DLD1 (cell line): Measurements from ENCODE around the gene GLCE.
"Not testable (repeated sequence)": the region's sequence is repeated elsewhere in the genome, so short reads cannot be mapped to it uniquely, and the experiment has no call there.

Experiments used
- in situ Hi-C: cut with HindIII; loops from 2 replicates; pipeline ENCODE4 v1.10.0; 2017; ENCODE audit warnings: low sequenced_read_pairs

GLCE gene

DNA sequence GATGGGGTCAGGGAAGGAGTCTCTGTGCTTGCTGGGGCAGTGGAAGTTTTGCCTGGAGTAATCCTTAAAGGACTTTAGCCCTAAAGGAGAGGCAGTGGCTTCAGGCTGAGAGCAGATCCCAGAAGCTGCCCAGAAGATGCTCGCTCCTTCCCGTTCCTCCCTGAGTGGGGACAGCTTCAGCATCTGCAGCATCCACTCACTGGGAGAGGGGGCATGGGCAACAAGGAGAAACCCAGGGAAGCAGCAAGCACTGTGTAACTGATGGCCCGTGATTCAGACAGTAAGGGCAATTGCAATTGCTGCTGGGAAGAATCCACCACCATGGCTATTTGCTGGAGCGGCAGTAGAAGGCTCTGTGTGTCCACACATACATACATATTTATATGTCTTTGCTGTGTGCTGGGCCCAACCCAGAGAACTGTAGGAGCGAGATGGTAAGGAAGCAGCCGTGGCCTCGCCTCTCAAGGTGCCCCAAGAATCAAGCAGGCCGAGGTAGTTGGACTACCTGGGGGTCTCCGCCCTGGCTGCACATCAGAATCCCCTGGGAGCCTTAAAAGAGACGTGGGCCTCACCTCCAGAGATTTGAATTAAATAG is 132.5 kb downstream of the GLCE start:
- in situ Hi-C loops = no loop called here

DNA sequence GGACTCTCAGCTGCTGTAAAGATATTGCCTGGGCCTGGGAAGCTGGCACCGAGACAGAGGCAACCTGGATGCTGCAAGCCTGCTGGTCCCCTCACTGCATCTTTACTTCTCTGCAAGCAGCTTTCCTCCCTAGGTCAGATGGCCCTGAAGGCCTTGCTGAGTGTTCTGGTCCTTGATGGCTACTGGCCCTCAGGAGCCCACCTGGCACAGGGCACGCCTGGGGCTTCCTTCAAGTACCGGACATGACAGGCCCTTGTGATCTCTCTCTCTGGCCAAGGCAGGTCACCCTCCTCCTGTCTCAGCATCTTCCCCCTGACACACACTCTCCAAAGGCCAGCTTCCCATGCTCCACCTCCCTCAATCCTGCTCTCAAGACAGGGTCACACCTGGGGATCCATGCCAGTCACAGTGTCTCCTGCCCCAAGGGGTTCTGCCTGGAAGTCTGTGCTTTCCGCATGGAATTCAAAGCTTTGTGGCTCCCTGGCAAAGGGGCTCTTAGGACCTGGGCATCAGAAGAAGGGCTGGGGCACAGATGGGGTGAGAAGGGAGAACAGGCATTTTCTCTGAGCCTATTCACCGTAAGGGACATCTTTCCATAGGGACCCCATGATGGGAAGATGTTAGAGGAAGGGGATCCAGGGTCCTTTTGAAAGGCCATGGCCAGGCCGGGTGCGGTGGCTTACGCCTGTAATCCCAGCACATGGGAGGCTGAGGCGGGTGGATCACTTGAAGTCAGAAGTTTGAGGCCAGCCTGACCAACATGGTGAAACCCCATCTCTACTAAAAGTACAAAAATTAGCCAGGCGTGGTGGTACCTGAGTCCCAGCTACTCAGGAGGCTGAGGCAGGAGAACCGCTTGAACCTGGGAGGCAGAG is 133.5 kb downstream of the GLCE start:
- in situ Hi-C loops = no loop called here

DNA sequence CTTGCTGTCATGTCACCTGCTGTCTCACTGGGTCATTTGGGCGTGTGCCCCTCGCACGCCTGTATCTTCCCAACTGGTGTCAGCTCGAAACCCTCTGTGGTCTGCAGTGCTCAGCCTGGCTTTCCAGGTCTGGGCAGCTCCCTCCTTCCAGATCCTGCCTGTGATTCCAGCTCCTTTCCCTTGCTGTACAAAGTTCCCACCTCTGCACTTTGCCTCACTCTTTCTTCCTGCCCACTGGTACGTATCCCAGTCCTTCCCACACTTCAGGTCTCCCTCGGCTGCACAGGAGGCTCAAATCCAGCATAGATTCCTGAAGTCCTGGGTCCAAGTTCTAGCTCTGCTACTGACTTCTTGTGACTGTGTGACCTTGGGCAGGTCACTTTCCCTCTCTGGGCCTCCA is 136.2 kb downstream of the GLCE start:
- in situ Hi-C loops = no loop called here

DNA sequence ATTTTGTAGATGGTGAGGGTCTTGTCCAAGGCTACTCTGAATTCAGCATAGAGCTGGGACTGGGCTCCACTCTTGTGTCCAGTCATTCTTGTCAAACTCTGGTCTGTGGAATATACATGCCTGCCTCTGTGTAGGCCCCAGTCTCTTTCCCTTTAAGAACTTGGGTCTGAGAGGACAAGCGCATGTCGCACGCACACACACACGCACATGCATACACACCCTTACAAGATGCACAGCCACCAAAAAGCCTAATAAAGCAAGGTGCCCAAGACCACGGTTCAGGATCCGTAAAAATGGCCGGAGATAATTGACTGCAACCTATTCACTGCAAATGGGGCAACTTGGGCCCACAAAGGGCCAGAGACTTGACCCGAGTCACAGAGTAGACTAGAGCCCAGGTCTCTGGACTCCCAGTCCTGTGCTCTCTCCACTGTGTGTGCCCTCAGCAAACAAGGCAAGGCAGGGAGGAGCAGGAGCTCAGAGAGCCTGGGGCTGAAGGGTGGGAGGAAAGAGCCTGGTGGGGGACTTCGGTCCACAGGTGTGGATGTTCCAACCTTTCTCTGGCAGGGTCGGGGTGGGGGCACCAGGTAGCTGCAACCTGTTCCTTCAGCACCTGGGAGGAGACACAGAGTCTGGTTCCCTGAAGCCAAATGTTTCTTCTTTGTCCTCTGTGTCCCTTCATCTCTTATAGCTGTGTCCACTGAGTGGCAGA is 137.4 kb downstream of the GLCE start:
- in situ Hi-C loops = no loop called here

DNA sequence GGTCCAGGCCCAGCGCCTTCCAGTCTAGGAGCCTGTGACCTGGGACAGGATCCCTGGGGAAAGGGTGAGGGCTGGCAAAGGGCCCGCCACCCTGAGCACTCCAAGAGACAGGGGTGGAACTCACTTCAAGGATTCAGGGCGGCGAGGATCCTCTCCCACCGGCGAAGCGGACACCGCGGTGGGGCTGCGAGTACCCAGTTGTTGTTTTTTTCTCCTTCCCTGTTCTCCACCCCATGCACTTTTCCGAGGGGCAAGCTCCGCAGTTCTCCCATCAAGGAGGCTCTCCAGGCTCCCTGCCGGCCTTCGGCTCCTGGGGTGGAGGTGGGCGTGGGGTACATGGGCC is 137.9 kb downstream of the GLCE start:
- in situ Hi-C loops = no loop called here

DNA sequence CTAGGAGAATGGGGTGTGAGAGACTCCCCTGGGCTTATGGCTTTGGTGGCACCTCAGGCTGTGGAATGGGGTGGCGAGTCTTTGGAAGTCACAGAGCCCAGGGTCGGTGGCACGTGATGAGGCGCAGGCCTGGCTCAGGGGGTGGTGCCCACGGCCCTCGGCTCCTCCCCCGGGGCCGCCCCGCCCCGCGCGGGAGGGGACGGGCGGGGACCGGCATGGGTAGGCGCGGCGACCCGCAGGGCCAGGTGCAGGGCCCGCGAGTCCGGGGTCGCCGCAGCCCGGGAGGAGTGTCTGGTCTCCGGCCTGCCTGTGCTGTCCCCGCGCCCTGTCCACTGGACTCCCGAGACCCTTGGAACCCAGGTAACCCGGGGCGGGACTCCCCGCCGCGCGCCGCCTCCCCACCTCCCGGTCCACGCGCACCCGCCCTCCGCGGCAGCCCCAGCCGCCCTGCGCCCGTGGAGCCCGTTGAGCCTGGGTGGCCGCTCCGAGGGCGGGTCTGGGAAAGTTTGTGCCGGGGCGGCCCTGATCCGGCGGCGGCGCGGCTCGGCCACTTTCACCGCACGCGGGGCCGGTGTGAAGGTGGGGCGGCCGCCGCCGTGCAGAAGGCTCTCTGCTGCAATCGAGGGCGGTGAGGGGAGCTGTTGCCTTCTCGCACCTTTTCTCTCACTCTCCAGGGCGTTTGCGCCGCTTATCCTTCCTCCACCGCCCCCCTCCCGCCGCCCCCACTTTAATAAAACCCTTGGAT is 138.4 kb downstream of the GLCE start, which contains the start of gene PAQR5:
TSS of gene PAQR5 (plus strand) at position 216 of the 745 bp plus-strand sequence. CDS start 61,169 bp downstream, outside the sequence.
- in situ Hi-C loops = no loop called here

DNA sequence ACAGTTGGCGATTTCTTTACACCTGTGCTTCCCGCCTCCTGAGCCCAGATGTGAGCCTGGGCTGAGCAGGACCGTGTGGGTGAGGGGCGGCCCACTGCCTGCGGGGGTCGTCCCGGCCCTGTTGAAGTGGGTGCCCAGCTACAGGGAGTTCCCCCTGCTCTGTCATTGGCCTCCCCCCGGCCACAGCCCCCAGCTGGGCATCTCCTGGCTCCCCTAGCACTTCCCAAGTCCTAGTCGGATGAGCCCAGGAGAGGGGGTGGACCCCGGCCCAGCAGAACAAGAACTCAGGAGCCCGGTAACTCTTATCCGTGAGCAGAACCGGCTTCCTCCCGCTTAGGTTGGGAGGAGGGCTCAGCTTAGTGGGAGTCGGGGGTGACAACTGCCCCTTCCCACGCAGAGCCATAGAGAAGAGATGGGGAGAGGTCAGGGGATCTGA is 139.0 kb downstream of the GLCE start:
- in situ Hi-C loops = no loop called here

DNA sequence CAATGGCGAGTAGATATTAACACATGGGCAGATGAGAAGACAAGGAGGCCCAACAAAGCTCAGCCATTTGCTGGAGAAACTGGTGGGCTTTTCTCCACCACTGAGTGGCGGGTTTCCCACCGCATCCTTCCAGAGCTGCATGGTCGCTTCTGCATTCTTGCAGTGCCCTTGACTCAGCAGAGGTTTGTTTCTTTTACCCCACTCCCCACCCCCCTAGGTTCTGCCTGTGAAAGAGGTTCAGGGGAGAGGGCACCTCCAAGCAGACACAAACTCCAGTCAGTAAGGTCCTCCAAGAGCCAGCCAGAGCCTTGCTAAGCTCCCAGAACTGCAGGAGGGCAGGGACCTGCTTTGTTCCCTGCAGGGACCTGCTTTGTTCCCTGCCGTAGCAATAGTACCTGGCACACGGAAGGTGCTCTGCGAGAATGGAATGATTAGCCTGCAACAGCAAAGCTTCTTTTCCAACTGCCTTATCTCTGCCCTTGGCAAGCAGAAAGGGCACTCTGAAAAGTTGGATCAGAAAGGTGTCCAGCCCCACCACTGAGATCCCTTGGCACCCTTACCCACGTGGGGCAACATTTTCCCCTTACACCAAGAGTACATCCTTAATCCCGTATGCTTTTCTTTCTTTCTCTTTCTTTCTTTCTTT is 139.6 kb downstream of the GLCE start:
- in situ Hi-C loops = no loop called here

DNA sequence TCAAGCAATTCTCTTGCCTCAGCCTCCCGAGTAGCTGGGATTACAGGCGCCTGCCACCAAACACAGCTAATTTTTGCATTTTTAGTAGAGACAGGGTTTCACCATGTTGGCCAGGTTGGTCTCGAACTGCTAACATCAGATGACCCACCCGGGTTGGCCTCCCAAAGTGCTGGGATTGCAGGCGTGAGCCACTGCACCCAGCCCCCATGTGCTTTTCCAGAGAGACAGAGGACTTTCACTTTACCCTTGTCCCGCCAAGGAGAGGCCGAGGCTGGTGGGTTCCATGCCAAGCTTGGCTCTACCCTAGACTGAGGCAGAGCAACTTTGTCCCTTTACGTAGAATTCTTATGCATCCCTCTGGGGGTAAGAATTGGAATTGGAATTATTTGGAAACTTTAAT is 140.7 kb downstream of the GLCE start:
- in situ Hi-C loops = not testable (repeated sequence)

DNA sequence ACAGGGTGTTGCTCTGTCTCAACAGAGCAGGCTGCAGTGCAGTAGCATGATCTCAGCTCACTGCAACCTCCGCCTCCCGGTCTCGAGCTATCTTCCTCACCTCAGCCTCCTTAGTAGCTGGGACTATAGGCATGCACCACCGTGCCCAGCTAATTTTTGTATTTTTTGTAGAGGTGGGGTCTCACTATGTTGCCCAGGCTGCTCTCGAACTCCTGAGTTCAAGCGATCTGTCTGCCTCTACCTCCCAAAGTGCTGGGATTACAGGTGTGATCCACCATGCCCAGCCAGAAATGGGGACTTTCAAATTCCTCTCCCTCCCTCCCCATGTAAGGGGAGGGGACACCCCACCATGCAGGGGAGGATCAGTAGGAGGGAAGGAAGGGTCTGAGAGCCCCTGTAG is 141.7 kb downstream of the GLCE start:
- in situ Hi-C loops = not testable (repeated sequence)

DNA sequence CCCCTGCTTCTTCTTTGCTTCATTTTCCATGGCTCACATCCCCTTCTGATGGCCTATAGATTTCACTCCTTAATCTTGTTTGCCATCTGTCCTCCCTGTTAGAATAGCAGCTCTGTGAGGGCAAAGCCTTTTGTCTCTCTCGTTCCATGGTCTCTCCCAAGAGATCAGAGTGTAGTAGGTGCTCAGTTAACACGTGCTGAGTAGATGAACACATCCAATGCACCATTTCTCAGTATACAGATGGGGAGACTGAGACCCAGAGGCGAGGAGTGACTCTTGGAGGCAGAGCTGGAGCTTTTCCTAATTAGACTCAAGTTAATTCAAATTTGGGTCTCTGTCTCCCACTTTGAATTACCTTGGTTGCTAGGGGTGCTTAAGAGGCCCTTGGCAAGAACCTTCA is 142.5 kb downstream of the GLCE start:
- in situ Hi-C loops = no loop called here

DNA sequence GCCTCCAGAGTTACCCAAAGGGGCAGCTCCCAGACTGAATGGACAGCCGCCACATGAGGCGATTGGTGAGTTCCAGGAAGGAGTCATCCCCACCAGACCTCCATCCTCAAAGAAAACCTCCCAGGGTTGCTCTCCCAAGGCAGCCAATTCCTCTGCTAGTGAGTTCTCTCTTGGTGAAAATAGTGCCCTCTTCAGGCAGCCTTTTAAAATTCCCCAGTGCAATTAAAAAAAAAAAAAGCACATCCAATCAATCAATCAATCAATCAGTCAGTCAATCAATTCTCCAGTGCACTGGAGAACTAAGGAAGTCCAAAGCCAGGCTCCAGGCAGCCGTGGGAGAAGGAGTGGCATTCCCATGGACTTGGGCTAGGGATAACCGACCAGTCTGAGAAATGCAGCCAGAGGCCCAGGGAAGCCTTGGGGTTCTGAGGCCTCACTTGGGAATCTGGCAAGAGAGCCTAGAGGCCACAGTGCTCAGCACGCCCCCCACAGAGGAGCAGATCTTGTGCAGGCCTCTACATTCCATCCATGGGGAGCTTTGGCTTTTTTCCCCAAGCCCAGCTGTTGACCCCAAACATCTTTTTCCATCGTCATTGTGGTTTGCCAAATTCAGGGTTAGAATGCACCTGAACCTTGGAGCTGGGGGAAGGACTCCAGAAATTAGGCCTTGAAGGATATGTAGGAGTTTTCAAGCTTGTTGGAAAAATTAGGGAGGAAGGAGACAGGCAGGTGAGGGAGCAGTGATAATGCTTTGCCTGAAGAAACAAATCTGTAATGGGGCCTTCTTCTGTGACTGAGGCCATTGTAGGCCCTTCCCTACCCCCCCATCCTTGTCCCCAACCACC is 143.1 kb downstream of the GLCE start:
- in situ Hi-C loops = no loop called here

DNA sequence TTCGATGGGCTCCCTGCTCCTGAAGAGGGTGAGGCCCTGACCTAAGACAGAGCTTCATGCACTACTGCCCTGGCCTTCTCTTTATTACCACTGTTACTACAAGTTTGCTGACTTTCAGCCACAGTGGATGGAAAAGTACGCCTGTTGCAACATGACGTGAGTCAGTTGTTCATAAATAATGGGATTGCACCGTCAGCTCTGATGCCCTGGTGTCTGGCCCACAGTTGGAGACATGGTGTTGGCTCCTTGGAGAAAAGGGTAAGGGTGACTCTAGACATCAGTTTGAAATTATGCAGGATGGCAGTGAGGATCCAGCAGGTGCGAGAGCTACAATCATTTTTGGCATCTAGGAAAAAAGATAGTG is 143.7 kb downstream of the GLCE start:
- in situ Hi-C loops = no loop called here

DNA sequence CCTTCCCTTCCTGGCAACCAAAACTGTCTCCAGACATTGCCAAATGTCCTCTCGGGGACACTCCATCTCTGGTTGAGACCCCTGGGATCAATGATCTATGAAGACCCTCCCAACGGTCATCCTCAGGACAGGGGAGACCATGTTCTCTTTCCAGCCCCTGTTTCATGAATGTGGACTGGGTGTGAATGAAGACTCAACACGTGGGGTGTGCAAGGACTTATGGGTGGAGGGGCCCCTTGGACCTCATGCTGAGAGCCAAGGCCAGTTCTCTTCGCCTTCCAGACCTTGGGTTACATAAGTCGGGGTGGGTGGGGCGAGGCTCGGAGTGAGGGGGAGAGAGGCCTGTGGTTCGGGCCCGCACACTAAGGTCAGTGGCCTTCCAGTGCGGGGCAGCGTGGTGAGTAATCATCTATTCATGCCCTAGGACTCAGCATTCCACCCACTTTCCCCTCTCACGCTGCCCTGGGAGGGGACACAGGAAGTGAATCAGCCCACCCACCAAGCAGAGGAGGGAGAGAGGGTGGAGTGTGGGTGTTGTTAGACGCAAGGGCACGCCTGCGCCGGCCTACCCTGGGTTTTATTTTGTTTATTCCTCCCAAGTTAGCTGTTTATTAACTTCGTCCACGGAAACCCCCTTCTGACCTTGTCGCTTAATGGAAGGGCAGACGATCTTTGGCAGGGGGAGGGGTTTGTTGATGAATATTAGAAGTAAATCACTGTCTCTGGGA is 144.9 kb downstream of the GLCE start:
- in situ Hi-C loops = no loop called here

DNA sequence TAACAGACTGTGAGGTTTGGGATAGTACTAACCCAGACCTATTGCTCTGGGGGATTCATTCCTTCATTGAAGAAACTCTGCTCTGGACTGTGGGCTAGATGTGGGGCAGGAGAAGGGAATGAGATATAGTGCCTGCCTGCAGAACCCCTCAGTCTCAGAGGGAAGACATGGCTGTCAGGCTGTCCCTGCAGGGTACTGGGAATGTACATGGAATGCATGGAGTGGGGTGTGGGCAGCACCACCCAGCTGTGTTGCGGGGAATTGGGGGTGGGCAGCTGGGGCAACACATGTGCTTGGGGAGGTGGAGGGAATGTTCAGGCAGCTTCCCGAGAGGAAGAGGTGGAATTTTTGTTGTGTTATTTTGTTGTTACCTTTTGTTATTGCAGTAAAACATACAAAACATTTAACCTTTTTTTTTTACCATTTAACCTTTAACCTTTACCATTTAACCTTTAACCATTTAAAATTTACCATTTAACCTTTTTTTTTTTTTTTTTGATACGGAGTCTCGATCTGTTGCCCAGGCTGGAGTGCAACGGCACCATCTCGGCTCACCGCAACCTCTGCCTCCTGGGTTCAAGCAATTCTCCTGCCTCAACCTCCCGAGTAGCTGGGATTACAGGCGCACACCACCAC is 145.6 kb downstream of the GLCE start:
- in situ Hi-C loops = no loop called here

DNA sequence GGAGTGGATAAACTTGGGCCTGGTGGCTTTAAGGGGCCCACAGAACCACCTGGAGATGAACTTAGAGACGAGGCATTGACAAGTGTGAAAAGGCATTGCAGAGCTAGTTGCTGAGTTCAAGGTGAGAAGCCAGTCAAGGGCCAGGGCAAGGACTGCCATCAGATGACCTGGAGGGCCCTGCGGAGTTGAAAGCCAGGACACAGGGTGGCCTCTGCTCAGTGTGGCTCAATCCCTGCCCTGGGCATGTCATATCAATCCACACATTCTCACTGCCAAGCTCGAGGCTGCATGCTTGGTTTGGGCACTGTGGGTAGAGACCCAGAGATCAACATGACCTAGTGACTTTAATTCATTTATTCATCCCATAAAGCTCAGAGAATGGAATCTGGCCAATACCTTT is 147.5 kb downstream of the GLCE start:
- in situ Hi-C loops = no loop called here

DNA sequence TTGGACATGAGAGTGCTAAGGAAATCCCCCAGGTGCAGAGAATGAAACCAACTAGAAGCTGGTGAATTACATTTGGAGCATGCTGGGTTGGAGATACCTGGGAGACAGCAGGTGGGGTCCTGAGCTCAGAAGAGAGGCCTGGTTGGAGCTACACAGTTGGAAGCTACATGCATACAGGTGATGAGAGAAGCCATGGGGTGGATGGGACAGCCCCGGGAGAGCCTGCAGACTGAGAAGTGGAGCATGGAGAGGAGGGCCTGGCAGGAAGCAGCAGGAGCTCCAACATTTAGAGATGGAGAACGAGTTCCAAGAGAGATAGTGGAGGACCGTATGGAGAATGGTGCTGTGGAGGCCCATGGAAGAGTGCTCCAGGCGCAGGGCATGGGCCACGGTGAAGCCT is 148.5 kb downstream of the GLCE start:
- in situ Hi-C loops = no loop called here

DNA sequence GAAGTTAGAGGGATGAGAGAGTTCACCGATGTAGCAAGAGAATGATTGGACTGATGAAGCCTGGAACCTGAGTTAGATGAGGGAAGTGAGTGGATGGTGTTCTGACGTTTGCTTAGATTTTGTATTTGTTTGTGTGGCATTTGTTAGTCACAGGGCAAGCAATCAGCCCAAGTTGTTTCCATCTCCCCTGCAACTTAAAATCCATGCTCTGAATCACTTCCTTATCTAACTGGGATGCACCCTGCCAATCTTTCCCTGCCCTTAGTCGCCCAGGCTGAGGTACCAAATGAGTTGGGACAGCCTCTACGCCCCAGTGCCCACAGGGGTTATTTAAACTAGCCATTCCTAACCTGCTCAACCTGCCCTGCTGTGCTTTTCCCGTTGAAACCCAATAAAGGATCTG is 150.9 kb downstream of the GLCE start:
- in situ Hi-C loops = no loop called here
